IMR-90 (cell line): ENCODE measurements around the gene RPS6KL1. TPM values are rescaled to one million over a fixed set of nuclear protein-coding genes. Genes with fewer than 3 reads are reported as not detected.

Experiments used
- ATAC-seq: fragments of 200-7000 bp; cut with Tn5 transposase; 2 replicates; pipeline ENCODE4 v1.9.1; 2020; ENCODE audit warnings: low read depth, mild to moderate bottlenecking, moderate library complexity
- BruUV-seq: library from RNA; stranded (reverse); fragments of 400-500 nt; replicated peaks from 2 replicates; lab custom pipeline; 2021; lab: Mats Ljungman, UMichigan
- CTCF ChIA-PET: fragments of 300-600 bp; formaldehyde crosslinking; extraction: SDS; loops from one replicate; lab custom pipeline; 2021; ENCODE audit warnings: antibody characterized with exemption; lab: Yijun Ruan, JAX
- POLR2A ChIA-PET: fragments of 300-600 bp; sonication (Branson Sonifier 250); formaldehyde crosslinking; loops from one replicate; lab custom pipeline; 2022; ENCODE audit warnings: antibody characterized with exemption; ENCODE audit not compliant: unreplicated experiment; lab: Charles Lee
- DNase-seq: peaks from one replicate; pipeline ENCODE4 v3.0.0; 2013
- H2AFZ ChIP-seq: replicated peaks from 2 replicates; pipeline ENCODE3; 2013; ENCODE audit warnings: low read length, mild to moderate bottlenecking; ENCODE audit not compliant: poor library complexity
- H2AK5ac ChIP-seq: 2 replicates; pipeline ENCODE4 v1.6.1; 2013; ENCODE audit warnings: low read depth, low read length, inconsistent platforms
- H2AK9ac ChIP-seq: replicated peaks from 2 replicates; pipeline ENCODE3; 2013; ENCODE audit warnings: mild to moderate bottlenecking, low read depth, low read length, moderate library complexity; ENCODE audit not compliant: poor library complexity
- H2BK120ac ChIP-seq: 2 replicates; pipeline ENCODE4 v1.6.1; 2013; ENCODE audit warnings: low read depth, low read length, inconsistent platforms
- H2BK15ac ChIP-seq: 3 replicates; pipeline ENCODE4 v1.6.1; 2013; ENCODE audit warnings: low read depth, low read length, inconsistent platforms
- H2BK20ac ChIP-seq: 2 replicates; pipeline ENCODE4 v1.6.1; 2013; ENCODE audit warnings: low read depth, mild to moderate bottlenecking, inconsistent platforms, low read length, moderate library complexity
- H2BK5ac ChIP-seq: 2 replicates; pipeline ENCODE4 v1.6.1; 2013; ENCODE audit warnings: mild to moderate bottlenecking, low read depth, low read length, inconsistent platforms; ENCODE audit not compliant: poor library complexity, severe bottlenecking
- H3K14ac ChIP-seq: replicated peaks from 2 replicates; pipeline ENCODE4 v1.6.1; 2013; ENCODE audit warnings: low read depth, low read length, inconsistent platforms
- H3K18ac ChIP-seq: 2 replicates; pipeline ENCODE4 v1.6.1; 2013; ENCODE audit warnings: low read depth, low read length, control low read depth
- H3K23ac ChIP-seq: 2 replicates; pipeline ENCODE4 v1.6.1; 2013; ENCODE audit warnings: low read depth, low read length, inconsistent platforms
- H3K27ac ChIP-seq: 2 replicates; pipeline ENCODE4 v1.5.1; 2013; ENCODE audit warnings: mild to moderate bottlenecking, control low read depth, low read length; ENCODE audit not compliant: insufficient read depth
- H3K27me3 ChIP-seq: 2 replicates; pipeline ENCODE4 v1.6.1; 2013; ENCODE audit warnings: low read length; ENCODE audit not compliant: control insufficient read depth, insufficient read depth
- H3K36me3 ChIP-seq: 2 replicates; pipeline ENCODE4 v1.6.1; 2013; ENCODE audit warnings: low read length, mixed read lengths; ENCODE audit not compliant: control insufficient read depth, insufficient read depth
- H3K4ac ChIP-seq: 2 replicates; pipeline ENCODE4 v1.6.1; 2013; ENCODE audit warnings: low read depth, low read length, inconsistent platforms
- H3K4me1 ChIP-seq: 2 replicates; pipeline ENCODE4 v1.6.1; 2013; ENCODE audit warnings: low read length, mixed read lengths; ENCODE audit not compliant: control insufficient read depth, insufficient read depth
- H3K4me2 ChIP-seq: 2 replicates; pipeline ENCODE4 v1.6.1; 2013; ENCODE audit warnings: low read depth, mild to moderate bottlenecking, control low read depth, low read length, moderate library complexity
- H3K4me3 ChIP-seq: 2 replicates; pipeline ENCODE4 v1.5.1; 2013; ENCODE audit warnings: low read depth, mild to moderate bottlenecking, control low read depth, low read length, moderate library complexity; ENCODE audit not compliant: insufficient read depth
- H3K56ac ChIP-seq: 2 replicates; pipeline ENCODE4 v1.6.1; 2013; ENCODE audit warnings: low read length, inconsistent platforms; ENCODE audit not compliant: insufficient read depth; ENCODE audit errors: extremely low read depth
- H3K79me1 ChIP-seq, 2 experiments: 2 replicates each; pipeline ENCODE4 v1.6.1; 2013; ENCODE audit warnings: low read length in 2 of 2, inconsistent platforms in 1 of 2, low read depth in 1 of 2
- H3K9ac ChIP-seq: 2 replicates; pipeline ENCODE4 v1.6.1; 2013; ENCODE audit warnings: low read depth, low read length, control low read depth
- H3K9me1 ChIP-seq: 2 replicates; pipeline ENCODE4 v1.6.1; 2013; ENCODE audit warnings: low read length, inconsistent platforms; ENCODE audit not compliant: insufficient read depth
- H3K9me3 ChIP-seq: 2 replicates; pipeline ENCODE4 v1.6.1; 2013; ENCODE audit warnings: low read length; ENCODE audit not compliant: control insufficient read depth, insufficient read depth
- H4K20me1 ChIP-seq: 2 replicates; pipeline ENCODE4 v1.6.1; 2013; ENCODE audit warnings: low read length, inconsistent platforms; ENCODE audit not compliant: insufficient read depth
- H4K5ac ChIP-seq: 2 replicates; pipeline ENCODE4 v1.6.1; 2013; ENCODE audit warnings: mild to moderate bottlenecking, low read depth, low read length, control low read depth
- H4K8ac ChIP-seq, 2 experiments: 2 replicates each; pipeline ENCODE4 v1.6.1; 2013; ENCODE audit warnings: low read depth in 2 of 2, low read length in 2 of 2, control low read depth in 1 of 2, inconsistent platforms in 1 of 2
- H4K91ac ChIP-seq: 2 replicates; pipeline ENCODE4 v1.6.1; 2013; ENCODE audit warnings: low read depth, low read length, inconsistent platforms; ENCODE audit not compliant: insufficient read depth
- BHLHE40 ChIP-seq: fragments of 150-350 bp; IDR thresholded peaks from 2 replicates; pipeline ENCODE4 v1.6.1; 2016; ENCODE audit warnings: mild to moderate bottlenecking, low read depth, low read length
- CHD1 ChIP-seq: IDR thresholded peaks from 2 replicates; pipeline ENCODE4 v1.6.1; 2012; ENCODE audit warnings: low read depth, low read length, improper control_type of control experiment
- CTCF ChIP-seq: conservative IDR thresholded peaks from 2 replicates; pipeline ENCODE4 v1.5.1; 2012; ENCODE audit warnings: mild to moderate bottlenecking, low read depth, low read length, improper control_type of control experiment
- FOS ChIP-seq: fragments of 150-350 bp; IDR thresholded peaks from 2 replicates; pipeline ENCODE4 v1.6.1; 2016; ENCODE audit warnings: low read depth, low read length
- MAFK ChIP-seq: IDR thresholded peaks from 2 replicates; pipeline ENCODE4 v1.6.1; 2012; ENCODE audit warnings: low read depth, low read length, improper control_type of control experiment
- MAZ ChIP-seq: IDR thresholded peaks from 2 replicates; pipeline ENCODE4 v1.6.1; 2012; ENCODE audit warnings: low read depth, mild to moderate bottlenecking, low read length, improper control_type of control experiment, moderate library complexity, borderline replicate concordance
- MXI1 ChIP-seq: IDR thresholded peaks from 2 replicates; pipeline ENCODE4 v1.6.1; 2012; ENCODE audit warnings: low read depth, mild to moderate bottlenecking, low read length, moderate library complexity, borderline replicate concordance
- NFE2L2 ChIP-seq: fragments of 150-350 bp; IDR thresholded peaks from 2 replicates; pipeline ENCODE4 v1.6.1; 2016; ENCODE audit warnings: low read depth, mild to moderate bottlenecking, low read length
- POLR2A ChIP-seq: IDR thresholded peaks from 2 replicates; pipeline ENCODE4 v1.6.1; 2012; ENCODE audit warnings: mild to moderate bottlenecking, low read depth, low read length
- RAD21 ChIP-seq: IDR thresholded peaks from 2 replicates; pipeline ENCODE4 v1.6.1; 2012; ENCODE audit warnings: low read length, improper control_type of control experiment
- RCOR1 ChIP-seq: IDR thresholded peaks from 2 replicates; pipeline ENCODE4 v1.6.1; 2012; ENCODE audit warnings: mild to moderate bottlenecking, low read length, improper control_type of control experiment; ENCODE audit not compliant: insufficient replicate concordance
- RFX5 ChIP-seq: IDR thresholded peaks from 2 replicates; pipeline ENCODE4 v1.8.0; 2012; ENCODE audit warnings: low read depth, mild to moderate bottlenecking, low read length, moderate library complexity
- SMC3 ChIP-seq: fragments of 150-350 bp; IDR thresholded peaks from 2 replicates; pipeline ENCODE4 v1.6.1; 2016; ENCODE audit warnings: low read depth, mild to moderate bottlenecking, antibody characterized with exemption, low read length, moderate library complexity
- USF2 ChIP-seq: fragments of 150-350 bp; IDR thresholded peaks from 2 replicates; pipeline ENCODE4 v1.6.1; 2017; ENCODE audit warnings: mild to moderate bottlenecking, antibody characterized with exemption, low read length, low read depth
- WGBS, 2 experiments: methylation state at CpG; one replicate each; pipeline versions ENCODE4 v1.1.5 to v1.1.7; 2013; ENCODE audit warnings: missing lambda C conversion rate in 2 of 2; ENCODE audit not compliant: insufficient read length in 1 of 2; ENCODE audit errors: extremely low coverage in 2 of 2; 5-methylcytosine and 5-hydroxymethylcytosine counted together
- dilution Hi-C: fragments of 300-500 bp; cut with HindIII; formaldehyde crosslinking; loops from one replicate; pipeline ENCODE4 v1.14.3; 2018; ENCODE audit warnings: low sequenced_read_pairs; ENCODE audit not compliant: unreplicated experiment
- in situ Hi-C: fragments of 300-500 bp; cut with MboI; formaldehyde crosslinking; loops from 3 replicates; pipeline ENCODE4 v1.14.3; 2019; ENCODE audit warnings: low sequenced_read_pairs, inconsistent platforms, mixed read lengths
- intact Hi-C: fragments of 100-400 bp; cut with micrococcal nuclease; formaldehyde crosslinking; loops from 2 replicates; pipeline ENCODE4 v1.10.0; 2022
- polyA plus RNA-seq, 3 experiments: library from polyadenylated mRNA; depleted of rRNA; stranded (reverse); fragments of >200 nt; gene quantifications; 2 replicates each; pipeline ENCODE4 v1.2.3, GENCODE V29; 2012; ENCODE audit warnings: low replicate concordance in 1 of 3
- total RNA-seq: library from RNA; depleted of rRNA; stranded (reverse); fragments of >200 nt; gene quantifications from 2 replicates; pipeline ENCODE4 v1.2.3, GENCODE V29; 2012

The RPS6KL1 gene
- total and polyA plus RNA-seq, 2 of the 4 experiments (the other 2 are of a cell fraction) = 0.72 to 1.7 TPM

GRCh38 chr14:74888164-74889158 is 34.6 kb downstream of the RPS6KL1 start:
- Histone ChIP-seq H3K4ac (no peak overlapping the region), H3K9me3 (no peaks in the 10 kb centered on the region), H3K27me3 (no peaks in the 10 kb centered on the region), H3K27ac (peak overlapping the region; percentile 9; the same call in 1 of the 2 replicates), H2AK9ac (no peak overlapping the region), H3K14ac (no peak overlapping the region; the same call in 1 of the 2 replicates), H3K79me1 (peaks cover 26 to 87% of the 10 kb centered on the region in 2 experiments), H2AFZ (no peak overlapping the region), H3K9me1 (peaks cover 18% of the 10 kb centered on the region), H3K4me2 (0 out of 2 replicates have a peak overlapping the region, but pooled peaks have one; percentile 6), H2BK15ac (no peak overlapping the region), H3K36me3 (peaks cover 34% of the 10 kb centered on the region), H3K4me3 (no peak overlapping the region), H4K5ac (0 out of 2 replicates have a peak overlapping the region, but pooled peaks have one; percentile 13), H3K9ac (no peak overlapping the region), H2BK120ac (no peak overlapping the region), H2BK20ac (no peak overlapping the region), H2AK5ac (no peak overlapping the region), H3K4me1 (peaks cover 28% of the 10 kb centered on the region), H4K8ac (no peak overlapping the region), H4K91ac (no peak overlapping the region), H3K56ac (no peak overlapping the region), H3K18ac (peak overlapping the region; percentile 13; the same call in 1 of the 2 replicates), H2BK5ac (peak overlapping the region; percentile 24), H4K20me1 (peaks cover 52% of the 10 kb centered on the region), H3K23ac (peak overlapping the region; percentile 2; the same call in 1 of the 2 replicates)
- no TSS peak for BruUV-seq
- DNase-seq (no peak), ATAC-seq (no peak)
- ChIA-PET POLR2A (no interaction called here), CTCF (interaction anchor here (0.6 to 1.9 kb wide), 5 partner anchors 9 to 695 kb away, joined by 3 to 9 read pairs (median 5); no protein-coding TSS in a partner anchor)
- WGBS, 2 experiments = 79% methylated on average over 2 of the region's 12 CpGs; no CpG with 5 or more reads in 1 of the 2 experiments
- dilution Hi-C loops = no loop called here
- in situ Hi-C loops = no loop called here
- intact Hi-C loops = loop anchor here (10.0 kb wide), 1 partner anchor 284 kb away; no protein-coding TSS in a partner anchor
- TF ChIP-seq MAZ (no peak), FOS (no peak), RFX5 (no peak), SMC3 (no peak), RAD21 (no peak), MAFK (no peak), USF2 (no peak), BHLHE40 (no peak), POLR2A (no peak), CTCF (no peak), CHD1 (no peak), MXI1 (no peak), RCOR1 (no peak), NFE2L2 (no peak)
